Activated B cell treated with CpG ODN at 0.5 μM for 24 hours (primary cell): ENCODE data around the gene CELF4. TPM values are rescaled to one million over a fixed set of nuclear protein-coding genes. Genes with fewer than 3 reads are reported as not detected.

Experiments used
- ATAC-seq: fragments of 200-7000 bp; cut with Tn5 transposase; one replicate; pipeline ENCODE4 v1.10.0; 2021; ENCODE audit warnings: low read depth, mild to moderate bottlenecking, moderate library complexity
- CTCF ChIA-PET: fragments of 350-600 bp; sonication (Branson Sonifier 250); formaldehyde crosslinking; loops from one replicate; lab custom pipeline; 2021; ENCODE audit warnings: antibody characterized with exemption; lab: Charles Lee
- POLR2A ChIA-PET: fragments of 350-600 bp; sonication (Branson Sonifier 250); formaldehyde crosslinking; loops from one replicate; lab custom pipeline; 2021; ENCODE audit warnings: antibody characterized with exemption; lab: Charles Lee
- DNase-seq: peaks from one replicate; pipeline ENCODE4 v3.0.0; 2022
- H3K27ac Mint-ChIP-seq: one replicate; pipeline ENCODE4 v1.8.0; 2020; ENCODE audit warnings: mixed read lengths
- H3K27me3 Mint-ChIP-seq: one replicate; pipeline ENCODE4 v1.8.0; 2021; ENCODE audit warnings: mixed read lengths
- H3K36me3 Mint-ChIP-seq: one replicate; pipeline ENCODE4 v1.8.0; 2021; ENCODE audit warnings: low read depth, mixed read lengths
- H3K4me1 Mint-ChIP-seq: one replicate; pipeline ENCODE4 v1.8.0; 2021; ENCODE audit warnings: mixed read lengths
- H3K4me3 Mint-ChIP-seq: one replicate; pipeline ENCODE4 v1.8.0; 2020; ENCODE audit warnings: mild to moderate bottlenecking, mixed read lengths
- H3K9me3 Mint-ChIP-seq: one replicate; pipeline ENCODE4 v1.8.0; 2020; ENCODE audit warnings: mixed read lengths
- intact Hi-C: fragments of 100-400 bp; cut with micrococcal nuclease; formaldehyde crosslinking; loops from one replicate; pipeline ENCODE4 v1.15.1; 2024
- total RNA-seq: library from RNA; stranded (reverse); gene quantifications from 2 replicates; pipeline ENCODE4 v1.2.3, GENCODE V29; 2022
- TF ChIP-seq, protein P1 (sequence below): fragments of 200-600 bp; IDR thresholded peaks from one replicate; pipeline ENCODE4 v1.8.0; 2022; ENCODE audit warnings: antibody characterized with exemption, mild to moderate bottlenecking

Gene CELF4
- total RNA-seq, 1 donor from 2014 or later: not detected

DNA sequence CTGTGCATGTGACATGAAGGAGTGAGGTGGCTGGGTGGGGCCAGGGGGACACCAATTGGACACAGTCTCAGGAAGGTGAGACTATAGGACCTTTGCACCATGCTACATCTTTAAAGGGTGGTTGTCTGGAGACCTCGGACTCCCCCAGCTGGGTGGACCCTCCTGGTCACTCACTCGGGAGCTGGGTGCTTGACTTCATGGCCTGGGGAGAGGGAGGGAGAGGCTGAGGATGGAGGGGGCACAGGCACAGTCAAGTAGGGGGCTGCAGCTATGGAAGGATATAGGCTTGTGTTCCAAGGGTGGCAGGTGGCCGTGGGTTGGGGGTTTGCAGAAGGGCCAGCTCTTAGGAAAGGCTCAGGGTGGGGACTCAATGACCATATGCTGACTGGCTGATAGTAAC, 7.1 kb upstream of the CELF4 start:
- CTCF ChIA-PET: no interaction called here

DNA sequence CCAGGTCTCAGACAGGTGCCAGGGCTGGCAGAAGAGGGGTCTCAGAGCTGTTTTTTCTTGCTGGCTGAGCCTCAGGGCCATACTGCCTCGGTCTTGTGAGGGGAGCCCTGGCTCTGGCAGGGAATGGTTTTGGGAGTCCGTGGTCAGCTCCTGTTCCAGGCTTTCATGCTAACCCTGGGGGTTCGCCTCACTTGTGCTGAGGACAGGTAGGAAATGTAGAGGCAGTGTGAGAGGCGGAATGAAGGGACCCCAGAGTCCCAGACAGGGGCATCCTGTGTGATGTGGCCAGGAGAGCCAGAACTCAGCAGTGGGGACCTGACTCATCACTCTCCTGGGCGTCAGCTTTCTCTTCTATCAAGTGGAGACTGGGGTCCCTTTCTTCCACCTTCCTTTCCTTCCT, 5.7 kb upstream of the CELF4 start:
- POLR2A ChIA-PET: no interaction called here
- DNase-seq (no peak), ATAC-seq (no peak)
- peaks cover 43% of the 10 kb centered on the region for H3K27me3 Mint-ChIP-seq
- peaks cover 13% of the 10 kb centered on the region for H3K4me1 Mint-ChIP-seq
- intact Hi-C loops: no loop called here
- no peaks in the 10 kb centered on the region for H3K36me3 Mint-ChIP-seq
- TF ChIP-seq, protein P1, sequence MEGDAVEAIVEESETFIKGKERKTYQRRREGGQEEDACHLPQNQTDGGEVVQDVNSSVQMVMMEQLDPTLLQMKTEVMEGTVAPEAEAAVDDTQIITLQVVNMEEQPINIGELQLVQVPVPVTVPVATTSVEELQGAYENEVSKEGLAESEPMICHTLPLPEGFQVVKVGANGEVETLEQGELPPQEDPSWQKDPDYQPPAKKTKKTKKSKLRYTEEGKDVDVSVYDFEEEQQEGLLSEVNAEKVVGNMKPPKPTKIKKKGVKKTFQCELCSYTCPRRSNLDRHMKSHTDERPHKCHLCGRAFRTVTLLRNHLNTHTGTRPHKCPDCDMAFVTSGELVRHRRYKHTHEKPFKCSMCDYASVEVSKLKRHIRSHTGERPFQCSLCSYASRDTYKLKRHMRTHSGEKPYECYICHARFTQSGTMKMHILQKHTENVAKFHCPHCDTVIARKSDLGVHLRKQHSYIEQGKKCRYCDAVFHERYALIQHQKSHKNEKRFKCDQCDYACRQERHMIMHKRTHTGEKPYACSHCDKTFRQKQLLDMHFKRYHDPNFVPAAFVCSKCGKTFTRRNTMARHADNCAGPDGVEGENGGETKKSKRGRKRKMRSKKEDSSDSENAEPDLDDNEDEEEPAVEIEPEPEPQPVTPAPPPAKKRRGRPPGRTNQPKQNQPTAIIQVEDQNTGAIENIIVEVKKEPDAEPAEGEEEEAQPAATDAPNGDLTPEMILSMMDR: no peak
- CTCF ChIA-PET: no interaction called here
- no peak overlapping the region for H3K4me3 Mint-ChIP-seq
- H3K27ac Mint-ChIP-seq: no peak overlapping the region
- no peaks in the 10 kb centered on the region for H3K9me3 Mint-ChIP-seq

More for the DNA sequence above, 7.1 kb upstream of the CELF4 start:
- Mint-ChIP-seq H3K36me3 (no peaks in the 10 kb centered on the region), H3K27me3 (peaks cover 38% of the 10 kb centered on the region), H3K4me1 (peaks cover 6% of the 10 kb centered on the region), H3K4me3 (no peak overlapping the region), H3K9me3 (no peaks in the 10 kb centered on the region), H3K27ac (no peak overlapping the region)
- TF ChIP-seq, protein P1: no peak
- POLR2A ChIA-PET: no interaction called here
- DNase-seq (no peak), ATAC-seq (no peak)
- intact Hi-C loops: no loop called here

DNA sequence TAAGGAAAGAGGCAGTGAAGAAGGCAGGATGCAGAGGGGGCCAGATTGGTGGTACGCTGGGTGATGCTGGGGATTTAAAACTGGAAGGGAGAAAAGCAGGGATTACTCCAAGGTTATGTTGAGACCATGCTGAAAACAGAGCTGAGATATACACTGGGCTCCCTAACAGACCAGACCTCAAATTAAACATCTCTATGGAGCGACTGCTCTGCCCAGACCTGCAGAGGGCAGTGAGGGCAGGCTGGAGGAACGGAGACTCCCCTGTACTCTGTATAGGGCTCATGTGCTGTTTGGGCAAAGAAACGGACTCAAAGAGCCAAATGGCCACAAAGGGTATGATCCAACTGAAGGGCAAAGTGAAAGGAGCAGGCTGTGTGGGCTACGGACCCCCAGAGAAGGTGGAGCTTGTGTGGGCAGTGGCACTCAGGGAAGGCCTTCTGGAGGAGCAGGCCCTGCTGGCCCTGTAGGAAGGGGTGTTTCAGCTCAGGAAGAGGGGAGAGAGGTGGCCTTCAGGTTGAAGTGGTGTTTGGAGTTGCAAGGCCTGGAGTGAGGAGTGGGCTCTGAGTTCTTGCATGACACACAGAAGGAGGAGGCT, 4.8 kb upstream of the CELF4 start:
- peaks cover 18% of the 10 kb centered on the region for H3K4me1 Mint-ChIP-seq
- H3K9me3 Mint-ChIP-seq: no peaks in the 10 kb centered on the region
- no peak for ATAC-seq
- peaks cover 46% of the 10 kb centered on the region for H3K27me3 Mint-ChIP-seq
- DNase-seq: no peak
- no peaks in the 10 kb centered on the region for H3K36me3 Mint-ChIP-seq
- H3K4me3 Mint-ChIP-seq: no peak overlapping the region
- no peak overlapping the region for H3K27ac Mint-ChIP-seq
- ChIA-PET CTCF (no interaction called here), POLR2A (no interaction called here)
- TF ChIP-seq, protein P1: no peak
- intact Hi-C loops: no loop called here

DNA sequence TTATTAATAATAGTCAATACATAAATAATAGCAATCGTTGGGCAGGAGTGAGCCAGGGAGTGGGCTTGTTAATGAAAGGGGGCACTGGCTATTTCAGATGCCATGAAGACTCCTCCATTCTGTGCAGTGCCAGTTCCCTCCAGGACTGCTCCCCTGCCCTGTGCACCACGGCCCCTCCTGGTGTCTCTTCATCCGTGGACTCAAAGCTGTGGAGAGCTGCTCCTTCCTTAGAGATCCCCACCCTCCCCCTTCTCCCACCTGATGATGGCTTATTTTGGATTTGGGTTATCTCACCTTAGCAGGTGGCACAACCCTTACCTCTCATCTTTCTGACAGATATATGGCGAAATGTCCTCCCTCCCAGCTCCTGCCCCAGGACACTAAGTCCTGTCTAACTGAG, 3.1 kb upstream of the CELF4 start:
- Mint-ChIP-seq H3K27me3 (peaks cover 64% of the 10 kb centered on the region), H3K27ac (no peak overlapping the region), H3K9me3 (no peaks in the 10 kb centered on the region), H3K36me3 (no peaks in the 10 kb centered on the region), H3K4me3 (no peak overlapping the region), H3K4me1 (peaks cover 22% of the 10 kb centered on the region)
- intact Hi-C loops: no loop called here
- POLR2A ChIA-PET: no interaction called here
- TF ChIP-seq, protein P1: no peak
- no peak for ATAC-seq
- CTCF ChIA-PET: no interaction called here
- DNase-seq: no peak

DNA sequence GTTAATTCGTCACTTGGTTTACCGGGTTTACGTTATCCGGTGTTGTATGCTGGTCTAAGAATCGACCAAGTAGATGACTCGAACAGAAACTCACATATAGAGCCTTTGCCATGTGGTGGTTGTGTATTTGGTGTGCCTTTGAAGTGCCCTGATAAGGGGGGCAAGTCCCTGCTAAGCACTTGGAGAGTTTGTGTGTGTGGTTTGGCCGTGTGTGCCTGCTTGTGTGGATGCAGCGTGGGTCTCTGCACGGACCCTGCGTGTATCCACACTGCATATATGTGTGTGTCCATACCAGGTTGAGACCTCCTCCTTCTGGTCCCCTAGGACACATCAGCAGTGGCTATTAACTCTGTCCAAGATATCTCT, 2.4 kb upstream of the CELF4 start:
- DNase-seq (no peak), ATAC-seq (no peak)
- Mint-ChIP-seq H3K27ac (no peak overlapping the region), H3K4me1 (peaks cover 22% of the 10 kb centered on the region), H3K36me3 (no peaks in the 10 kb centered on the region), H3K9me3 (no peaks in the 10 kb centered on the region), H3K27me3 (peaks cover 64% of the 10 kb centered on the region), H3K4me3 (no peak overlapping the region)
- ChIA-PET POLR2A (no interaction called here), CTCF (no interaction called here)
- intact Hi-C loops: no loop called here
- TF ChIP-seq, protein P1: no peak
